ENCODE data around the gene TULP4. TPM values are rescaled to one million over a fixed set of nuclear protein-coding genes. Genes with fewer than 3 reads are reported as not detected.

TULP4 gene
- total and polyA plus RNA-seq, 2 of the 8 experiments (the other 6 are each of a cell fraction or from before 2014, with no cell fraction given), result 7.7 to 51.6 TPM

- Histone ChIP-seq H2BK12ac (ENCODE audit: low read depth, low read length) (no peak overlapping the region), H3K23ac (ENCODE audit: insufficient read length) (no peak overlapping the region), H3K4ac (replicated peaks; ENCODE audit: insufficient read length, low read depth, low read length) (no peak overlapping the region), H2AK5ac (ENCODE audit: low read depth, low read length) (no peak overlapping the region), H4K91ac (replicated peaks; ENCODE audit: insufficient read length, low read length) (no peak overlapping the region), H3K56ac (replicated peaks; ENCODE audit: insufficient read length, low read depth, low read length) (no peak overlapping the region), H2BK15ac (ENCODE audit: low read length) (no peak overlapping the region), H3K4me1 (replicated peaks in 1 of 4; ENCODE audit: control insufficient read depth in 3 of 4, insufficient read depth in 4 of 4, low read length in 3 of 4) (peaks cover 0 to 4% (median 0%) of the 10 kb centered on the region in 4 experiments; a peak in 1 of 7 replicates), H4K5ac (ENCODE audit: insufficient read length, low read depth, low read length) (no peak overlapping the region), H3K79me1 (ENCODE audit: low read depth, low read length) (peaks cover 3% of the 10 kb centered on the region), H3K18ac (ENCODE audit: extremely low read depth, low read length) (no peak overlapping the region), H3K14ac (ENCODE audit: insufficient read length) (no peak overlapping the region), H3K4me2 (ENCODE audit: insufficient read depth in 1 of 2, low read depth in 2 of 2, low read length in 2 of 2) (no peak overlapping the region), H3K9ac (replicated peaks in 1 of 4; ENCODE audit: extremely low read depth in 1 of 4, low read depth in 3 of 4, low read length in 3 of 4) (no peak overlapping the region), H3K27ac (ENCODE audit: low read depth, low read length) (no peak overlapping the region), H3K27me3 (replicated peaks in 1 of 4; ENCODE audit: control insufficient read depth in 3 of 4, extremely low read depth in 1 of 4, insufficient read depth in 3 of 4, low read length in 3 of 4) (no peaks in the 10 kb centered on the region), H2AFZ (ENCODE audit: low read length) (no peak overlapping the region), H2BK120ac (replicated peaks; ENCODE audit: low read depth, low read length) (no peak overlapping the region), H3K9me3 (ENCODE audit: insufficient read depth in 2 of 2, low read depth in 1 of 2, low read length in 1 of 2) (no peaks in the 10 kb centered on the region), H4K20me1 (replicated peaks in 1 of 2; ENCODE audit: control insufficient read depth in 1 of 2, insufficient read depth in 2 of 2, low read length in 2 of 2) (peaks cover 3% of the 10 kb centered on the region in 2 experiments), H3K4me3 (ENCODE audit: extremely low read depth in 1 of 4, insufficient read depth in 2 of 4, low read depth in 3 of 4, low read length in 4 of 4) (no peak overlapping the region), H2BK20ac (ENCODE audit: low read length) (no peak overlapping the region), H4K8ac (ENCODE audit: extremely low read depth, insufficient read depth, low read length) (no peak overlapping the region), H3K79me2 (ENCODE audit: control insufficient read depth in 1 of 2, insufficient read depth in 2 of 2, low read length in 2 of 2) (peaks cover 0 to 4% of the 10 kb centered on the region in 2 experiments; a peak in 1 of 4 replicates), H2BK5ac (ENCODE audit: low read depth, low read length) (no peak overlapping the region), H3K23me2 (ENCODE audit: low read depth, low read length) (no peaks in the 10 kb centered on the region), H3K36me3 (ENCODE audit: control insufficient read depth in 2 of 4, insufficient read depth in 4 of 4, low read length in 3 of 4) (no peaks in the 10 kb centered on the region)
- FAIRE-seq (no peak), DNase-seq (ENCODE audit: low read depth in 1 of 2, low spot score in 2 of 2) (no peak)
- CTCF ChIA-PET (ENCODE audit: partially characterized antibody), result interaction anchor here (1.3 kb wide), 1 partner anchor 152 kb away, joined by 3 read pairs; no protein-coding TSS in a partner anchor
- POLR2A ChIA-PET (ENCODE audit: partially characterized antibody), result interaction anchor here (0.6 to 1.6 kb wide), 2 partner anchors 9 to 139 kb away, joined by 3 read pairs; no protein-coding TSS in a partner anchor
- WGBS, 2 experiments (ENCODE audit: extremely low coverage in 1 of 2, insufficient coverage in 1 of 2, insufficient read length in 1 of 2, insufficient replicate concordance in 2 of 2, low coverage in 1 of 2, low lambda C conversion rate in 2 of 2, missing lambda C conversion rate in 1 of 2), result 94% methylated on average over 9 of the region's 9 CpGs; no CpG with 5 or more reads in 1 of the 2 experiments
- TF ChIP-seq FOSL1 (IDR thresholded peaks at IDR 0.05; ENCODE audit: insufficient read depth, low read depth, low read length) (no peak), TCF12 (IDR thresholded peaks at IDR 0.05; ENCODE audit: low read depth, low read length) (no peak), POLR2AphosphoS5 (IDR thresholded peaks at IDR 0.05; ENCODE audit: low read depth, low read length) (no peak), NRF1 (IDR thresholded peaks at IDR 0.05; ENCODE audit: low read depth, low read length) (no peak), SIX5 (IDR thresholded peaks at IDR 0.05; ENCODE audit: low read depth, low read length) (no peak), CHD1 (IDR thresholded peaks at IDR 0.05; ENCODE audit: low read depth, low read length) (no peak), HDAC6 (IDR thresholded peaks at IDR 0.05; ENCODE audit: low read depth, low read length) (no peak), RXRA (IDR thresholded peaks at IDR 0.05; ENCODE audit: insufficient read depth, low read depth, low read length) (no peak), RBBP5 (IDR thresholded peaks at IDR 0.05; ENCODE audit: borderline replicate concordance, low read depth, low read length) (no peak), MAFK (IDR thresholded peaks at IDR 0.05; ENCODE audit: low read depth, low read length) (no peak)
- TF ChIP-seq, protein P1, sequence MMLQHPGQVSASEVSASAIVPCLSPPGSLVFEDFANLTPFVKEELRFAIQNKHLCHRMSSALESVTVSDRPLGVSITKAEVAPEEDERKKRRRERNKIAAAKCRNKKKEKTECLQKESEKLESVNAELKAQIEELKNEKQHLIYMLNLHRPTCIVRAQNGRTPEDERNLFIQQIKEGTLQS (IDR thresholded peaks at IDR 0.05; ENCODE audit: insufficient read depth, low read depth, low read length), result no peak
- TF ChIP-seq, protein P2, sequence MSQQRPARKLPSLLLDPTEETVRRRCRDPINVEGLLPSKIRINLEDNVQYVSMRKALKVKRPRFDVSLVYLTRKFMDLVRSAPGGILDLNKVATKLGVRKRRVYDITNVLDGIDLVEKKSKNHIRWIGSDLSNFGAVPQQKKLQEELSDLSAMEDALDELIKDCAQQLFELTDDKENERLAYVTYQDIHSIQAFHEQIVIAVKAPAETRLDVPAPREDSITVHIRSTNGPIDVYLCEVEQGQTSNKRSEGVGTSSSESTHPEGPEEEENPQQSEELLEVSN (IDR thresholded peaks at IDR 0.05), result no peak
Observed at GRCh38 chr6:158373214-158373613, 60.9 kb downstream of the TULP4 start.
